Measurements from ENCODE around the gene COX8A.
"Not testable (repeated sequence)": the region's sequence is repeated elsewhere in the genome, so short reads cannot be mapped to it uniquely, and the experiment has no call there.

COX8A gene

GRCh38 chr11:63970902-63971301, 3.5 kb upstream of the COX8A start:
- no peak for DNase-seq

- not testable (repeated sequence) for DNase-seq
Observed at GRCh38 chr11:63973912-63974258, 535 bp upstream of the COX8A start.

GRCh38 chr11:63978551-63979239, 4.3 kb downstream of the COX8A start:
- DNase-seq, result no peak

- DNase-seq, result no peak
Observed at GRCh38 chr11:63979426-63979825, 5.0 kb downstream of the COX8A start.

GRCh38 chr11:63985812-63986155, 11.4 kb downstream of the COX8A start:
- no peak for DNase-seq

- peak; percentile 87 for DNase-seq
Observed at GRCh38 chr11:63986156-63986931, 11.9 kb downstream of the COX8A start, which contains the start of gene OTUB1. OTUB1 (plus strand) TSS chr11:63986438; CDS start chr11:63986457, 19 bp downstream.

- no peak for DNase-seq
Observed at GRCh38 chr11:63986932-63987513, 12.6 kb downstream of the COX8A start.

GRCh38 chr11:63991558-63991957, 17.1 kb downstream of the COX8A start:
- DNase-seq, result no peak

- DNase-seq, result no peak
Observed at GRCh38 chr11:63993100-63993499, 18.7 kb downstream of the COX8A start.

GRCh38 chr11:63993993-63994392, 19.6 kb downstream of the COX8A start:
- no peak for DNase-seq

GRCh38 chr11:63996512-63996911, 22.1 kb downstream of the COX8A start:
- no peak for DNase-seq

GRCh38 chr11:63997104-63997700, 22.8 kb downstream of the COX8A start:
- no peak for DNase-seq

GRCh38 chr11:63997801-63998337, 23.4 kb downstream of the COX8A start:
- DNase-seq, result no peak

GRCh38 chr11:63998558-63999348, 24.3 kb downstream of the COX8A start:
- DNase-seq, result no peak

- DNase-seq, result peak; percentile 11
Observed at GRCh38 chr11:63999349-64000025, 25.1 kb downstream of the COX8A start.

GRCh38 chr11:64000026-64000739, 25.8 kb downstream of the COX8A start:
- DNase-seq, result no peak

GRCh38 chr11:64000740-64001483, 26.5 kb downstream of the COX8A start:
- no peak for DNase-seq

GRCh38 chr11:64001484-64002420, 27.3 kb downstream of the COX8A start:
- no peak for DNase-seq

Data from NCI-H748 treated with DMSO at 0.1 percent for 48 hours (cell line).